Kasumi-1 (cell line): ENCODE results near the gene ZNF407.

ENCODE experiments used
- DNase-seq, 2 experiments: peaks; one replicate each; lab custom pipeline; 2025; lab: John Stamatoyannopoulos, UW

Gene ZNF407

GRCh38 chr18:74631212-74631611 is 33.5 kb downstream of the ZNF407 start:
- DNase-seq = no peak

DNA sequence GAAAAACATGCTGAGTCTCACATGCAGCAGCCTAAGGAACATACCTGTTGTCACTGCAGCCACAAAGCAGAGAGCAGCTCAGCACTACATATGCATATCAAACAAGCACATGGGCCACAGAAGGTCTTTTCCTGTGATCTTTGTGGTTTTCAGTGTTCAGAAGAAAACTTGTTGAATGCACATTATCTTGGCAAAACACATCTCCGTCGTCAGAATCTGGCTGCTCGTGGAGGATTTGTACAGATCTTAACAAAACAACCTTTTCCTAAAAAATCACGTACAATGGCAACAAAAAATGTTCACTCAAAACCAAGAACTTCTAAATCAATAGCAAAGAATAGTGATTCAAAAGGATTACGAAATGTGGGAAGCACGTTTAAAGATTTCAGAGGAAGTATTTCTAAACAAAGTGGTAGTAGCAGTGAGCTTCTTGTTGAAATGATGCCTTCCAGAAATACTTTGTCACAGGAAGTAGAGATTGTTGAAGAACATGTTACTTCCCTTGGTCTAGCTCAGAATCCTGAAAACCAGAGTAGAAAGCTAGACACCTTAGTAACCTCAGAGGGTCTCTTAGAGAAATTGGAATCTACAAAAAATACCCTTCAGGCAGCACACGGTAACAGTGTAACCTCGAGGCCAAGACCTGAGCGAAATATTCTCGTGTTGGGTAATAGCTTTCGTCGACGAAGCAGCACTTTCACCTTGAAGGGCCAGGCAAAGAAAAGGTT is 34.1 kb downstream of the ZNF407 start:
- peak; percentile 35 to 53 for DNase-seq

GRCh38 chr18:74632351-74632679 is 34.6 kb downstream of the ZNF407 start:
- DNase-seq = no peak

- no peak for DNase-seq
These were observed 35.2 kb downstream of the ZNF407 start for GRCh38 chr18:74632856-74633255.

- no peak for DNase-seq
These were observed 36.1 kb downstream of the ZNF407 start for GRCh38 chr18:74633652-74634352.

DNA sequence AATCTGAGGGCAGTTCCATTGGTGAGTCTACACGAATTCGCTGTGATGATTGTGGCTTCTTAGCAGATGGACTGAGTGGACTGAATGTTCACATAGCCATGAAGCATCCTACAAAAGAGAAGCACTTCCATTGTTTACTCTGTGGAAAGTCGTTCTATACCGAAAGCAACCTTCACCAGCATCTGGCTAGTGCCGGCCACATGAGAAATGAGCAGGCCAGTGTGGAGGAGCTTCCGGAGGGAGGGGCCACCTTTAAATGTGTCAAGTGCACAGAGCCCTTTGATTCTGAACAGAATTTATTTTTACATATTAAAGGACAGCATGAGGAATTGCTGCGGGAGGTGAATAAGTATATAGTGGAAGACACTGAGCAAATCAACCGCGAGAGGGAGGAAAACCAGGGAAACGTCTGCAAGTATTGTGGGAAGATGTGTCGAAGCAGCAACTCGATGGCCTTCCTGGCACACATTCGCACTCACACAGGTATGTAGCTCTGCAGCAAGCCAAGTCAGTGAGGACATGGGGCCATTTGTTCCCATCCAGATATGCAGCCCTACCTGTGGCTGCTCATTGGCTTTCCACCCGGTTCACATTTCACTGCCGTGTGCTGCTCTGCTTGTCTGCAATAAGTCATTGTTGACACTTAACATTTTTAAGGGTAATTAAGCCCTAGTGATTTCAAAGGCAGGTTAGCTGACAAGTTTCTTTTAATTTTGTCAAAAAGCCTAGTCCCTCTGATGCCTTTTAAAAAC is 37.7 kb downstream of the ZNF407 start:
- no peak for DNase-seq

GRCh38 chr18:74637070-74637469 is 39.4 kb downstream of the ZNF407 start:
- no peak for DNase-seq

DNA sequence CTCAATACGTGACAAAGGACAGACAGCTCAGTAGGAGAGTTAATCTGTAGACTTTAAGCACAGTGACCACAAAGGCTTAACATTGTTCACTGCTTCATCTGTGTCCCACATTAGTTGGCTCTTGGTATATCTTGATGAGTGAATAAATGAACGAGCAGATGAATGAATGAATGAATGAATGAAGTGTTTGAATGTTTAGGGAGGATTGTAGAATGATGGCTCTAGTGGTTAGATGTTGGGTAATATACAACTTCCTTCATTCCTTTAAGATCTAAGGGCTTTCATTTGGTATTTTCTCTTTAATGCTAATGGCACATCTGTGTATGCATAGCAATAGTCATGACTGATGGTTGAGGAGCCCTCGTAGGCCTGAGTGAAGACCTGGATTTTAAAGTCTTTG is 40.5 kb downstream of the ZNF407 start:
- no peak for DNase-seq

DNA sequence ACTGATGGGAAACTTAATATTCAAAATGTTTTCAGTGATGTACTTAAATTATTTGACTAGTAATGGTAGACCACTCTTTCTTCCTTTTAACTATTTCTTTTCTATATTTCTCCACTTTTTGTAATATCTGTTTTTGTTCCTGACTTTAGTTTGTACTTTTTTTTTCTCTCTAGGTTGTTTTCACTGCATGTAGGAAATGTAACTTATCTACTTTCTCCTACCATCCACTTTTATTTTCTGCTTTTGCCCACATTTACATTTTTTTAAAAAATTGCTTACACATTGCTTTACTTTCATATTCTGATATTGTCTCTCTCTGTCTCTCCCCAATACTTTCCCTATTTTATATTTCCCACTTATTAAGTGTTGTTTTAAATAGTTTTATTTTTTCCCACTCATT is 47.0 kb downstream of the ZNF407 start:
- no peak for DNase-seq

DNA sequence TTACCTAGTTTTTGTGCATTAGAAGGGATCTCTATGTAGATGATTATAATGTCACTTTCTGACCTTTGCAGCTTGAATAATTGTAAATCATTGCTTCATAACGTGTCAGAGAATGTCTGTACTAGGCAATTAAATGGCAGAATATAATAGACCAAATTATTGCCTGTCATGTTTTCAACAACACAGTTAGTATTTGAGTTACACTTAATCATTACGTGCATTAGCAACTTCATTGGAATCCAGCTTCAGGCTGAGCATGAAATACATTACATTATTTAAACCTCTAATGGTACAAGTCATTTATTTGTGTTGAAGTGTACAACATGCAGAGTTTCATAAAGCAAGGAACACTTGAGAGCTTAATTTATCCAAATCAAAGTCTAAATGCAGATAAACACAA is 48.0 kb downstream of the ZNF407 start:
- no peak for DNase-seq

DNA sequence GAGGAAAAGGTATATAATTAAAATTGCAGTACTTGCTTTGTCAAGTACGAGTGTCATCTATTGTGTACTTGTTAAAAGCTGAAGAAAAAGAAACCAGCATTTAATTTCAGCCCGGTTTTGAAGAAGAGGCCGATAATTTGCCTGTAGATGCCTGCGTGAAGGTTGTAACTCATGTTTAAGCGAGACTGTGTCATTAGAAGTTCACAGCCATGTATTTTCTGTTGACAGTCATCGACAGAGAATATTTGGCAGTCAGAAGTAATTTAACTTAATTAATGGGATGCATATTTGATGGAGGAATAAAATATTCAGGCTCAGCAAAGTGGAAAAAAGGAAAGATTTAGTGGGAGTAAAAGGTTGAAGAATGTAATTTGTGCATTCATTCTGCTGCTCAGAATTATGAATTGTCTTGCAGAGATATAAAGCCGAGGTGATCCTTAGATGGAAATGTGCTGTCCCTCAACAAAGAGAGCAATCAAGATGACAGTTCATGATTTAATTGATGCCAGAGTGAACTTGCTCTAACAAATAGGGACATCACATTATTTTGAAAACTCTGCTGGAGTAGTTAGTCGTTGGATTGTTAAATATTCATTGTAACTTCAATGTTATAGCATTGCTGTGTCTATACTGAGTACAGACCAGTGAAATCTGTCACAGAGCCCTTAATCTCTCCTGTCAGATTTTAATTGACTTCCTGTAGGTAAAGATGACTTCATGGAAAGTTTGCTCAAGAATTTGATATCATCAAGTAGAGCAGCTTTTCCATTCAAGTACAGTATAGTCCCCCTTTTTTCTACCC is 53.9 kb downstream of the ZNF407 start:
- DNase-seq = no peak

- peak; percentile 54 to 81 for DNase-seq
These were observed 54.8 kb downstream of the ZNF407 start for GRCh38 chr18:74652392-74652988.

GRCh38 chr18:74654638-74655037 is 57.0 kb downstream of the ZNF407 start:
- DNase-seq = peak; percentile 49 to 67

DNA sequence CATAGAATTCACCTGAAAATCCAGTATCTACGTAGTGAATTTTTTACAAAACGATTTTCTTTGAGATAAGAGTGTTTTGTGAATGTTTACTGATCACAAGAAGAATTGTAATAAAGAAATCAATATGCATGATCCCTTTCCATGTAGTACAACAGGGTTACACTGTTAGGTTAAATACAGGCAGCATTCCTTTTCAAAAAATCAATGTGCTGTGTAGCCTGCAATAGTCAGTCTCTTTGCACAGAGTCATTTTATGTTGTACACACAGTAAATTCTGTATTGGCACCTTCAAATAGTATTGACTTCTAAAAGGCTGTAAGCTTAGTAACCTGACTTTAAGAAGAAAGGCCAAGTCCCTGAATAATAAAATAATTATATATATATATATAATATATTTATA is 63.3 kb downstream of the ZNF407 start:
- DNase-seq = no peak

DNA sequence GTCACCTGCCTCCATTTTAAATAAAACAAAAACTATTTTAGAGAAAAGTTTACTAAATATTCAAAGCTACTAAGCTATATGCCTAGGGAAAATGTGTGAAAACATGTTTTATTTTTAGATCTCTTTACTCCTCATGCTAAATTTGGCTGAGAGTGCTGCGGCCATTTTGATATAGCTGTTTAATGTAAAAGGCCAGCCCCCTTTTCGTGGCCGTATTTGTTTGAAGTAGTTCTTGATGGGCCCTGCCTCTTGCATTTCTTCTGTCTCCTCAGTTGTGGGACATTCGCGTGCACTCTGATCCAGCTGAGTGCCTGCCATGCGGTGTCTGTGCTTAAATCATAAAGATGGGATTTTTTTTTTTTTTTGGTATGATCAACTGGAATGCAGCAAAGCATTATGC is 64.0 kb downstream of the ZNF407 start:
- DNase-seq = no peak

DNA sequence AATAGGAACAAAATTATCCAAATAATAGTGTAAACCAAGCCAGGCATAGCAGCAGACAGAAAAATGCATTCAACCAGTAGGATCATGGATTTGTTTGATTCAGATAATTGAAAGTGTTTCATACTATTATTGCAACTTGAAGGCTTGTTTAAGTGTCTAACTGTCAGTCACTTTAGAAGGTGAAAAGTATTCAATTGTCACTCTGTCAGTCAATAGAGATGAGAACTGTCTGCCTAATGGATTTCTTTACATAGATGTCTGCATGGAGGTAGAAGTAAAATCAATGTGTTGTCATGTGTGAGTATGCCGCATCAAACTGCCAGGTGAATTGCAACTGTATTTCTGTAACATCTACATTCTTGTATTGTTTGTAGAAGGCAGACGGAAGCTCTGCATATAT is 65.0 kb downstream of the ZNF407 start:
- DNase-seq = no peak

DNA sequence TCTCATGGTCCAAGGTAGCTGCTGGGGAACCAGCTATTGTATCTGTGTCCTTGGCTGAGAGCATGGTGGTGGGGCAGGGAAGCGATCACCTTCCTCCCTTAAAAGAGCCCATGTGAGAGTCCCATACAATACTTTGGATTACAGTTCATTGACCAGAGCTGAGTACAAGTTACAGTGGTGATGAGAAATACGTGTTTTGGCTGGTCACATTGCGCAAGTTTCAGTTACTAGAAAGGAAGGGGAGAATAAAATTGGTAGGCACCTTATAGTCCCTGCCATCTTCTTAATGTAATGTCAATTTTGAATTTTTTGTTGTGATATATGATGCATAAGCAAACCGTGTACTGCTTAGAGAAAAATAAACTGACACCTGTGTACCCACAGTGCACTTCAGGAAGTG is 67.7 kb downstream of the ZNF407 start:
- no peak for DNase-seq

DNA sequence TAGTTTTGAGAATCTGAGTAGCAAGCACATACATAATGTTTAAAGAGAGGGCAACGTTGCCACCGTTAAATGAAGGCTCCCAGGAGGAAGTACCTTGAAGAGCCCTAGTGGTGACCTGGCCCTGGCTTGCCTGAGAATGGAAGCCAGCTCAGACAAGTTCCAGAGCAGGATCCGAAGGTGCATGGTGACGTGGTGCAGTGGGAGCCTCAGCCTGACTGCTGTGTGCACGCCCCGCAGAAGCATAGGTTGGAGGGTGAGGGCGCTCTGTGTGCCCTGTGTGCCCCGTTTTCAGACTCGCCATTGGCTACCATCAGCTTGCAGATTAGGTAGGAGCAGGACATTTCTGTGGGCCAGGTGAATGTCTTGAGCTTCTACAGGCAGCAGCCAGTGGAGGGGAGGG is 68.2 kb downstream of the ZNF407 start:
- no peak for DNase-seq

DNA sequence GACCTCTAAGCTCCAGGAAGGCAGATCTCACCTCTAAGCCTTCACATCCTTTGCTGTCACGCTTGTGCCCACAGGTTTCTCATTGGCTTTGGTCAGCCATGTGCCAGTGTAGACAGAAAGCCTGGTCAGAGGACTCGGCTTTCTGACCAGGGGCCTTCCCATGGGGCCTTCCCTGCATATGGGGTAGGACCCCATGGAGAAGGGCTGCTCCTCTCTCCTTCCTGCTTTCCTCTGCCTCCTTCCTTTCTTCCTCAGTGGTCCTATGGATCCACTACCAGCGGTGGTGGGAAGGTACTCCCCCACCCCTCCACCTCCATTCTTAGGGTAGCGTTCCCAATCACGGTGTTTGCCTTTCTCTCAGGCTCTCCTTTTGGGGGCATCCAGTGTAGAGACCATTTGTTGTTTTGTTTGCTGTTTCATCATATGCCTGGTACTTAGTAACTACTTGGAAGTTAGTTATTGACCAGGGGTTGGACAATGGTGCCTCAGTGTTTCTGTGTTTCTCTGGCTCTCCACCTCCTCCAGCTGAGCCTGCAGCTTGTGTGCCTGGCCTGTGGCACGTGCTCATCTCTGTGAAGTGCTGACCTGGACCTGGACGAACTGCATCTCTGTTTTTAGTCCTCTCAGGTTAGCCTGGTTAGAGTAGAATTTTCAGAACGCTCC is 71.6 kb downstream of the ZNF407 start:
- no peak for DNase-seq

DNA sequence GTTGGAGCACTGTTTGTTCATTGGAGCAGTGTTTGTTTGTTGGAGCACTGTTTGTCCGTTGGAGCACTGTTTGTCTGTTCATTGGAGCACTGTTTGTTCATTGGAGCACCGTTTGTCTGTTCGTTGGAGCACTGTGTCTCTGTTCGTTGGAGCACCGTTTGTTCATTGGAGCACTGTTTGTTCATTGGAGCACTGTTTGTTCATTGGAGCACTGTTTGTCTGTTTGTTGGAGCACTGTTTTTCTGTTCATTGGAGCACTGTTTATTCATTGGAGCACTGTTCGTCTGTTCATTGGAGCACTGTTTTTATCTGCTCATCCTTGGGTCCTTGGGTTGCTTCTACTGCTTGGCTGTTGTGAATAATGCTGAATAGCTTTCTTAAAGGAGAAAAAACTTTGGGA is 74.7 kb downstream of the ZNF407 start:
- DNase-seq = no peak

- DNase-seq = no peak
These were observed 76.8 kb downstream of the ZNF407 start for GRCh38 chr18:74674487-74674886.
